ENCODE results near the gene CYP2C18.

GRCh38 chr10:94680544-94680943 is 3.0 kb upstream of the CYP2C18 start:
- TF ChIP-seq, protein P1, sequence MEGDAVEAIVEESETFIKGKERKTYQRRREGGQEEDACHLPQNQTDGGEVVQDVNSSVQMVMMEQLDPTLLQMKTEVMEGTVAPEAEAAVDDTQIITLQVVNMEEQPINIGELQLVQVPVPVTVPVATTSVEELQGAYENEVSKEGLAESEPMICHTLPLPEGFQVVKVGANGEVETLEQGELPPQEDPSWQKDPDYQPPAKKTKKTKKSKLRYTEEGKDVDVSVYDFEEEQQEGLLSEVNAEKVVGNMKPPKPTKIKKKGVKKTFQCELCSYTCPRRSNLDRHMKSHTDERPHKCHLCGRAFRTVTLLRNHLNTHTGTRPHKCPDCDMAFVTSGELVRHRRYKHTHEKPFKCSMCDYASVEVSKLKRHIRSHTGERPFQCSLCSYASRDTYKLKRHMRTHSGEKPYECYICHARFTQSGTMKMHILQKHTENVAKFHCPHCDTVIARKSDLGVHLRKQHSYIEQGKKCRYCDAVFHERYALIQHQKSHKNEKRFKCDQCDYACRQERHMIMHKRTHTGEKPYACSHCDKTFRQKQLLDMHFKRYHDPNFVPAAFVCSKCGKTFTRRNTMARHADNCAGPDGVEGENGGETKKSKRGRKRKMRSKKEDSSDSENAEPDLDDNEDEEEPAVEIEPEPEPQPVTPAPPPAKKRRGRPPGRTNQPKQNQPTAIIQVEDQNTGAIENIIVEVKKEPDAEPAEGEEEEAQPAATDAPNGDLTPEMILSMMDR (IDR thresholded peaks at IDR 0.05; ENCODE audit: poor library complexity, severe bottlenecking), result no peak
- no peak for TF ChIP-seq POLR2AphosphoS5 (IDR thresholded peaks at IDR 0.05)
- no peak for TF ChIP-seq RAD21 (conservative IDR thresholded peaks at IDR 0.05)
- no peak for TF ChIP-seq EZH2 (IDR thresholded peaks at IDR 0.05; ENCODE audit: borderline replicate concordance, insufficient read depth, low read length, poor library complexity, severe bottlenecking)
- TF ChIP-seq EP300 (conservative IDR thresholded peaks at IDR 0.05; ENCODE audit: poor library complexity, severe bottlenecking), result no peak
